Upper lobe of left lung (tissue), 6 donors: Measurements from ENCODE around the gene SETD2. TPM values are rescaled to one million over a fixed set of nuclear protein-coding genes. Genes with fewer than 3 reads are reported as not detected.
A peak's percentile ranks its signal among the peaks of the same experiment; 100 is the strongest.

Source experiments
- ATAC-seq, 2 donors: fragments of 200-7000 bp; cut with Tn5 transposase; one replicate each; pipeline ENCODE4 v1.9.1; 2022; ENCODE audit warnings: mild to moderate bottlenecking in 2 of 2, moderate library complexity in 2 of 2; ENCODE audit not compliant: low FRiP score in 2 of 2
- DNase-seq, 2 donors: peaks; one replicate each; pipeline ENCODE4 v3.0.0-alpha.2; 2019 to 2020
- H3K27ac ChIP-seq, 4 donors: fragments of 200-600 bp; sonication (generic); one replicate each; pipeline ENCODE4 v1.5.1; 2016 to 2019
- H3K27me3 ChIP-seq, 4 donors: fragments of 200-600 bp; sonication (generic); one replicate each; pipeline ENCODE4 v1.5.1; 2017 to 2019
- H3K36me3 ChIP-seq, 4 donors: fragments of 200-600 bp; sonication (generic); one replicate each; pipeline ENCODE4 v1.5.1; 2016 to 2019
- H3K4me1 ChIP-seq, 4 donors: fragments of 200-600 bp; sonication (generic); one replicate each; pipeline ENCODE4 v1.5.1; 2018 to 2019
- H3K4me3 ChIP-seq, 4 donors: fragments of 200-600 bp; sonication (generic); one replicate each; pipeline ENCODE4 v1.5.1; 2017 to 2019; ENCODE audit warnings: mild to moderate bottlenecking in 2 of 4, moderate library complexity in 1 of 4
- H3K9me3 ChIP-seq, 4 donors: fragments of 200-600 bp; sonication (generic); one replicate each; pipeline ENCODE4 v1.5.1; 2018 to 2019
- CTCF ChIP-seq, 6 experiments: fragments of 450-650 bp in 4 of 6; fragments of 200-600 bp in 2 of 6; sonication (generic) in 2 of 6; IDR thresholded peaks; one replicate each; pipeline ENCODE4 v1.5.1; 2016 to 2019; ENCODE audit warnings: antibody characterized with exemption in 6 of 6
- EP300 ChIP-seq, 4 donors: sonication (generic); formaldehyde crosslinking; IDR thresholded peaks; one replicate each; pipeline ENCODE4 v1.5.1; 2017; ENCODE audit warnings: antibody characterized with exemption in 4 of 4, control low read depth in 2 of 4
- POLR2A ChIP-seq, 4 donors: fragments of 450-650 bp; IDR thresholded peaks; one replicate each; pipeline ENCODE4 v1.5.1; 2016 to 2017; ENCODE audit warnings: antibody characterized with exemption in 4 of 4, mild to moderate bottlenecking in 2 of 4
- POLR2AphosphoS5 ChIP-seq, 2 donors: sonication (generic); formaldehyde crosslinking; IDR thresholded peaks; one replicate each; pipeline ENCODE4 v1.5.1; 2017; ENCODE audit warnings: antibody characterized with exemption in 2 of 2
- WGBS, 2 donors: methylation state at CpG; one replicate each; pipeline ENCODE4 v1.1.5; 2017 to 2018; 5-methylcytosine and 5-hydroxymethylcytosine counted together
- total RNA-seq, 6 donors: library from RNA; depleted of rRNA in 4 of 6; stranded (reverse); fragments of >200 nt in 4 of 6; gene quantifications; one replicate each; pipeline versions ENCODE4 v1.1.0 to v1.2.1, GENCODE V29; 2016 to 2021
- donor health status: DM: no; HTN: no; CAD: no; lungs with moderate emphysema.
- donor health status: DM: no; HTN: yes; CAD: no; lungs with severe emphysema.

Gene SETD2
- total RNA-seq, 6 donors from 2014 or later: 33.8 to 111 (median 53.5) TPM

GRCh38 chr3:46995901-46996562, 167.9 kb downstream of the SETD2 start:
- peaks cover 0 to 10% (median 4%) of the 10 kb centered on the region in 4 donors for H3K4me1 ChIP-seq
- ATAC-seq (no peak), DNase-seq (no peak)
- H3K36me3 ChIP-seq: peaks cover 3 to 100% (median 83%) of the 10 kb centered on the region in 4 donors
- WGBS, 2 donors: 93 to 98% methylated on average over 15 to 16 of the region's 22 CpGs
- H3K27ac ChIP-seq: peak overlapping the region in 1 of 4 donors; percentile 7
- H3K9me3 ChIP-seq: no peaks in the 10 kb centered on the region
- no peaks in the 10 kb centered on the region for H3K27me3 ChIP-seq
- H3K4me3 ChIP-seq: no peak overlapping the region
- no peak for TF ChIP-seq EP300 (IDR thresholded peaks at IDR 0.05)
- TF ChIP-seq POLR2A (IDR thresholded peaks at IDR 0.05): no peak
- no peak for TF ChIP-seq CTCF (IDR thresholded peaks at IDR 0.05)
- TF ChIP-seq POLR2AphosphoS5 (IDR thresholded peaks at IDR 0.05): no peak

GRCh38 chr3:46994801-46995731, 168.8 kb downstream of the SETD2 start:
- 92 to 100% methylated on average over 1 to 29 of the region's 29 CpGs for whole genome bisulfite sequencing, 2 donors
- H3K9me3 ChIP-seq: no peaks in the 10 kb centered on the region
- peaks cover 3 to 97% (median 75%) of the 10 kb centered on the region in 4 donors for H3K36me3 ChIP-seq
- DNase-seq (no peak), ATAC-seq (no peak)
- no peaks in the 10 kb centered on the region for H3K27me3 ChIP-seq
- no peak for TF ChIP-seq CTCF (IDR thresholded peaks at IDR 0.05)
- TF ChIP-seq POLR2A (IDR thresholded peaks at IDR 0.05): no peak
- TF ChIP-seq POLR2AphosphoS5 (IDR thresholded peaks at IDR 0.05): no peak
- no peak overlapping the region for H3K4me3 ChIP-seq
- H3K4me1 ChIP-seq: peaks cover 0 to 20% (median 10%) of the 10 kb centered on the region in 4 donors
- H3K27ac ChIP-seq: no peak overlapping the region

- Histone ChIP-seq H3K4me1 (peaks cover 3 to 30% (median 18%) of the 10 kb centered on the region in 4 donors), H3K36me3 (peaks cover 0 to 96% (median 67%) of the 10 kb centered on the region in 4 donors)
- DNase-seq: no peak
Measured at GRCh38 chr3:46993986-46994385, 169.9 kb downstream of the SETD2 start.

GRCh38 chr3:46993292-46993691, 170.6 kb downstream of the SETD2 start:
- H3K4me3 ChIP-seq: no peak overlapping the region
- no peaks in the 10 kb centered on the region for H3K27me3 ChIP-seq
- H3K36me3 ChIP-seq: peaks cover 0 to 94% (median 66%) of the 10 kb centered on the region in 4 donors
- peaks cover 10 to 35% (median 25%) of the 10 kb centered on the region in 4 donors for H3K4me1 ChIP-seq
- no peak for TF ChIP-seq CTCF (IDR thresholded peaks at IDR 0.05)
- no peak for TF ChIP-seq POLR2AphosphoS5 (IDR thresholded peaks at IDR 0.05)
- TF ChIP-seq POLR2A (IDR thresholded peaks at IDR 0.05): no peak
- no peak for TF ChIP-seq EP300 (IDR thresholded peaks at IDR 0.05)
- ATAC-seq (no peak), DNase-seq (no peak)
- H3K9me3 ChIP-seq: no peaks in the 10 kb centered on the region
- no peak overlapping the region for H3K27ac ChIP-seq
- 83 to 84% methylated on average over 2 of the region's 2 CpGs for WGBS, 2 donors

More at GRCh38 chr3:46993986-46994385, 169.9 kb downstream of the SETD2 start:
- Histone ChIP-seq H3K9me3 (no peaks in the 10 kb centered on the region), H3K27me3 (no peaks in the 10 kb centered on the region), H3K4me3 (no peak overlapping the region), H3K27ac (no peak overlapping the region)
- 89 to 90% methylated on average over 4 to 5 of the region's 7 CpGs for WGBS, 2 donors
- TF ChIP-seq CTCF (IDR thresholded peaks at IDR 0.05): no peak
- TF ChIP-seq EP300 (IDR thresholded peaks at IDR 0.05): no peak
- TF ChIP-seq POLR2A (IDR thresholded peaks at IDR 0.05): no peak
- TF ChIP-seq POLR2AphosphoS5 (IDR thresholded peaks at IDR 0.05): no peak
- ATAC-seq: no peak
